GM12875 (cell line): Measurements from ENCODE around the gene DPPA3.
"Not testable (repeated sequence)": the region's sequence is repeated elsewhere in the genome, so short reads cannot be mapped to it uniquely, and the experiment has no call there.

ENCODE experiments used
- H3K4me3 ChIP-seq: one replicate; pipeline ENCODE4 v1.5.1; 2011; ENCODE audit warnings: low read depth, low read length, control low read depth
- CTCF ChIP-seq: IDR thresholded peaks from 2 replicates; pipeline ENCODE4 v1.5.1; 2011; ENCODE audit warnings: low read depth, mild to moderate bottlenecking, control low read depth, inconsistent platforms, low read length, moderate library complexity, borderline replicate concordance; ENCODE audit not compliant: insufficient read depth

DPPA3 gene

GRCh38 chr12:7751394-7751793 is 40.2 kb downstream of the DPPA3 start:
- TF ChIP-seq CTCF = no peak
- H3K4me3 ChIP-seq = no peak overlapping the region

- H3K4me3 ChIP-seq = not testable (repeated sequence)
Measured at GRCh38 chr12:7751941-7752922, 41.0 kb downstream of the DPPA3 start.

GRCh38 chr12:7755668-7756067 is 44.4 kb downstream of the DPPA3 start:
- not testable (repeated sequence) for H3K4me3 ChIP-seq

GRCh38 chr12:7756993-7757392 is 45.8 kb downstream of the DPPA3 start:
- H3K4me3 ChIP-seq = no peak overlapping the region
- no peak for TF ChIP-seq CTCF

GRCh38 chr12:7758766-7759140 is 47.5 kb downstream of the DPPA3 start:
- TF ChIP-seq CTCF = no peak
- H3K4me3 ChIP-seq = no peak overlapping the region
